GM18502 (cell line): Measurements from ENCODE around the gene MAP2K2.
"Not testable (repeated sequence)": the region's sequence is repeated elsewhere in the genome, so short reads cannot be mapped to it uniquely, and the experiment has no call there.

Experiments used
- ATAC-seq: cut with Tn5 transposase; IDR thresholded peaks from one replicate; pipeline ENCODE4 v1.9.1; 2021; ENCODE audit warnings: mild to moderate bottlenecking; ENCODE audit not compliant: unreplicated experiment, poor library complexity

Gene MAP2K2

DNA sequence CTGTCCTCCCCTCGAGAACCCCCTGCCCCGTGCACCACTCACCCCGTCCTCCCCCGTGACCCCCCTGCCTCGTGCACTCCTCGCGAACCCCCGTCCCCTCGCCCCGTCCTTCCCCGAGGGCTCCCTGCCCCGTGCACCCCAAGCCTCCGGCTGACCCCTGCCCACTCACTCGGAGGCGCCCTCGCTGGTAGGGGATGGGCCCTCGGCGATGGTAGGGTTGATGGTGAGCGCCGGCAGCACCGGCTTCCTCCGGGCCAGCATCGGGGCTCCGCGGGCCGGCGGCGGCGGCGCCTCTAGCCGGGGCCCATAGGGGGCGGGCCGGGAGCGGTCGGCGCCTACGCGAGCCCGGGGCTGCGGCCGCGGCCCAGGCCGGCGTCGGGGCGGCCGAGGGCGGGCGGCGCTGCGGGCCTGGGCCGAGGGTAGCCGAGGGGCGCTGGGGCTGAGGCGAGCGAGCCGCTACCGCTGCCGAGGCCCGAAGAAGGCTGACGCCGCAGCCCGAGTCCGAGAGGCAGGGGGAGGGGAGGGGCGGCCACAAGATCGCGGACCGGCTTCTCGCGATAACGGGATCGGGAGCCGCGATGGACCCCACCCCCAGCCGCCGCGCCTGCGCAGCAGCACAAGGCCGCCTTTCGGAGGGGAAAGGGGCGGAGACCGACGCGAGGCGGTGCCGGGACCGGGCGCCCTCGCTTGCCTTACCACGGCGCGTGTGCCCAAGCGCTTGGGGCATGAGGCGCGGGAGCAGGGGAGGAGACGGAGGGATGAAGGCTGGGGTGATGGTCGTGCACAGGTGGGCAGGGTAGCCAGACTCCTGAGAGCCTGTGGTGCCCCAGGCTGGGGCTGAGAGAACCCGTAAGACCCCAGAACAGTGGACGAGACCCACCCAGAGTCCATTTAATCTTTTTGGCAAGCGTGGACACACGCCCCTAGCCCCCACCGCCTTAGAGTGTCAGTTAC, at the start of gene MAP2K2:
Gene MAP2K2, minus strand, starts transcription at position 508 of the 954 bp plus-strand sequence. Its CDS starts 247 bp downstream, at position 261.
- ATAC-seq = peak; percentile 80

DNA sequence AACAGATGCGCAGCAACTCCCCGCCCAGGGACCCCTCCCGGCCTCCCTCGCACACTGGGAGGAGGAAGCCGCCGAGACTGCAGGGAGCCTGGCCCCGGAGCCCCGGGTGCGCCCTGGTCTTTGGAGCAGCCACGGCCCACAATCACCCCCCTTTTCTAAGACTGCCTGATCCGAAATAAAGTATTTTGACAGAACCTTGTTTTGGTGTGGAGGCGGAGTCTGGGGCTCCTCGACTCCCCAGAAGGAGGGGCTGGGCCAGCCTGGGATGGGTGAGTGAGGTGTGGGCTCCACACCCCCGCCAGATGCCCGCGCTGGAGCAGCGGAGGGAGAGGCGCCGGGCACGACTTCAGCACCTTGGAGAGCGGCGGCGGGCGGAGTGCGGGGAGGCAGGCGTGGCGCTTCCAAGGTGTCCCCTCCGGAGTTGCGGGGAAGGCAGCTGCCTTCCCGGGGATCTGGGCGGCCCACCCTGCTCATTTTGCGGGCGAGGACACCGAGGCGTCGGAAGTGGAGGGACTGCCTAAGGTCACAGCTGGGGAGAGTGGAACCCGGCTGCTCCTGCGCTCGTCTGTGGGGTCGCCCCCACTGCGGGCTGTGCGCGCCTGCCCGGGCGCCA, 49.0 kb upstream of the MAP2K2 start:
- ATAC-seq = no peak

DNA sequence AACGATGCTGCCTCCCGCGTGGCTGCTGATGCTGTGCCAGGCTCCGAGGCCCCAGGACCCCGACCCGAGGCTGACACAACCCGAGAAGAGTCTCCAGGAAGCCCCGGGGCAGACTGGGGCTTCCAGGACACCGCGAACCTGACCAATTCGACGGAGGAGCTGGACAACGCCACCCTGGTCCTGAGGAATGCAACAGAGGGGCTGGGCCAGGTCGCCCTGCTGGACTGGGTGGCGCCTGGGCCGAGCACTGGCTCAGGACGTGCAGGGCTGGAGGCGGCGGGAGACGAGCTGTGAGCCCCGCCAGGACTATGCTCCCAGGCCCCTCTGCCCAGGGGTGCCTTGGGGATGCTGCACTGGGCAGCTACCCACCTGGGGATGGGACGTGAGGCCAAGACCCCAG, 47.8 kb upstream of the MAP2K2 start:
- ATAC-seq = no peak

DNA sequence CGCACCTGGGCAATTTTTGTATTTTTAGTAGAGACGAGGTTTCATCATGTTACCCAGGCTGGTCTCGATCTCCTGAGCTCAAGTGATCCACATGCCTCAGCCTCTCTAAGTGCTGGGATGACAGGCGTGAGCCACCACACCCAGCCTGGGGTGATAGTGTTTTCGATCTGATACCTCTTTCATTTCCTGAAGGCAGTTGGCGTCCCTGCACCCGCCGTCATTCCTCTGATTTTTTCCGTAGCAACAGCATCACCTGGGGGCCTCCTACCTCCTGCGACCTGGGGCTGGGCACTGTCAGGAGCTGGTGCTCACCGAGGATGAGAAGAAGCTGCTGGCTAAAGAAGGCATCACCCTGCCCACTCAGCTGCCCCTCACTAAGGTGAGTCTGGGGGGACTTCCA, 40.3 kb upstream of the MAP2K2 start:
- ATAC-seq = no peak

DNA sequence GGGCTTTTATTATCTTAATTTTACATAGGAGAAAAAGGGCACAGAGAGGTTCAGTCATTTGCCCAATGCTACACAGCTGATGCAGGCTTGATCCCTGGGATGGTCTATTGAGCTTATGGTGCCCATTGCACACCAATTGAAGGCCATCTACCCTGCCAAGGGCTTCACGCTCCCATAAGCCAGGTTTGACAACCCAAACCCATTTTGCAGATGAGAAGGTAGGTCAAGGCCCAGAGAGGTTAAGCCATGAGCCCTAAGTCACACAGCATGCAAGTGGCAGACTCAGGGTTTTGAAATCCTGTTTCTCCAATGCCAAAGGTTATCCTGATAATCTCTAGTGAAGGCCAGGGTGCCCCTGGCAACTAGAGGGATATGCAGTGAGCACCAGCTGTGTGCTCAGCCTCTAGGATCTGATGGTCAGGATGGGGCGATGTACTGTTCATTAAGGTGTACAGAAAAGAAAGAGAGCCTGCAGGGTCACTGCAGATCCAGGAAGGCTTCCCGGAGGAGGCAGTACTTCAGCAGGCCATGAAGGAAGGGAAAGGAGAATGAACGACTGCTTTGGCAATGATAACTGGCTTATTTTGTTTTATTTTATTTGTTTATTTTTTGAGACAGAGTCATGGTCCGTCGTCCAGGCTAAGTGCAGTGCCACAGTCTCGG, 37.6 kb upstream of the MAP2K2 start:
- no peak for ATAC-seq

DNA sequence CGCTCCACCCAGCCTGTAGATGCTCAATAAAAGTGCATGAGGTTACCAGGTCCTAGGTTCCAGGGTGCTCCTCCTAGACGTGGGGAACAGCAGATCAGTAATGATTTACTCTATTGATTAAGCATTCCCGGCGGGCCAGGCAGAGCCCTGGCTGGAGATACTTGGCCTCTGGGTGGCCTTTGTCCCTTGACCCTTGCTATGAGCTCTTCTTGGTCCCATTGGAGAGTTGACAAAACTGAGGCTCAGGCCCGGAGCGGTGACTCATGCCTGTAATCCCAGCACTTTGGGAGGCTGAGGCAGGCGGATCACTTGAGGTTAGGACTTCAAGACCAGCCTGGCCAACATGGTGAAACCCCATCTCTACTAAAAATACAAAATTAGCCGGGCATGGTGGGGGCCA, 34.0 kb upstream of the MAP2K2 start:
- not testable (repeated sequence) for ATAC-seq

DNA sequence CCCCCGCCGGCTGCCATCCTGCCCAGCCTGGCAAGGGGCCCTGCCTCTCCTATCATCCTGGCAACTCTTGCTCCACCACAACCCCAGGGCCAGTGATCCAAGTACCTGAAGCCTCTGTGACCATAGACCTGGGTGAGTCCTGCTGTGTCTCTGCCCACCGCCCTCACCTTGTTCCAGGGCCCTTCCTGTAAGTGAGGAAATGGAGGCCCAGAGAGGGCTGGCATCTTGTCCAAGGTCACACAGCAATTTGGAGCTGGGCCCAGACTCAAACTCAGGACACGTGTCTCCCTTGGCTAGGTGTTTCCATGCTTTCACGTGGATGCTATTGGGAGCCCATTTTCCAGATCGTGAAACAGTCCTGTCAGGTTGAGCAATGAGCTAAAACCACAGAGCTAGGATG, 33.2 kb upstream of the MAP2K2 start:
- ATAC-seq = no peak

DNA sequence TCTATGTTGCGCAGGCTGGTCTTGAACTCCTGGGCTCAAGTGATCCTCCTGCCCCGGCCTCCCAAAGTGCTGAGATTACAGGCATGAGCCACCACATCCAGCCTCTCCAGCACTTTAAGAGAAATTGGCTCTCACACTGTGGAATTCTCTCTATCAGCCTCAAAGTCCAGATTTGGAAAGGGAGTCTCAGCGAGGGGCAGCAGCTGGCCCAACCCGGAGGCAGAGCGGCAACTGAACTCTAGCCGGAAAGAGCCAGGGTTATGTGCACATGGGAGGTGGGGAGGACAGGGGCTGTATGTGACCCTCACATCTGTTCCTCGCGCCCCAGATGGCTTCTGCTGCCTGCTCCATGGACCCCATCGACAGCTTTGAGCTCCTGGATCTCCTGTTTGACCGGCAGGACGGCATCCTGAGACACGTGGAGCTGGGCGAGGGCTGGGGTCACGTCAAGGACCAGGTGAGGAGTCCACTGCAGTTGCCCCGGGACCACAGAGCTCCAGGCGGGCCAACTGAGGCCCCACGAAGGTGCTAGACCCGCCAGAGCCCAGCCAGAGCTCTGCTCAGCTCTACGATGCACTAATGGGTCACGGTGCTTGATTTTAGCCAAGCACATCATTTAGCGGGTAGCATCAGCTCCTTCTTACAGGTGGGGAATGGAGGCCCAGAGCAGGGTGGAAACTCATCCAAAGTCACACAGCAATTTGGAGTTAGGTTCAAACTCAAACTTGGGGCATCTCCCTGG, 30.8 kb upstream of the MAP2K2 start:
- ATAC-seq = no peak

DNA sequence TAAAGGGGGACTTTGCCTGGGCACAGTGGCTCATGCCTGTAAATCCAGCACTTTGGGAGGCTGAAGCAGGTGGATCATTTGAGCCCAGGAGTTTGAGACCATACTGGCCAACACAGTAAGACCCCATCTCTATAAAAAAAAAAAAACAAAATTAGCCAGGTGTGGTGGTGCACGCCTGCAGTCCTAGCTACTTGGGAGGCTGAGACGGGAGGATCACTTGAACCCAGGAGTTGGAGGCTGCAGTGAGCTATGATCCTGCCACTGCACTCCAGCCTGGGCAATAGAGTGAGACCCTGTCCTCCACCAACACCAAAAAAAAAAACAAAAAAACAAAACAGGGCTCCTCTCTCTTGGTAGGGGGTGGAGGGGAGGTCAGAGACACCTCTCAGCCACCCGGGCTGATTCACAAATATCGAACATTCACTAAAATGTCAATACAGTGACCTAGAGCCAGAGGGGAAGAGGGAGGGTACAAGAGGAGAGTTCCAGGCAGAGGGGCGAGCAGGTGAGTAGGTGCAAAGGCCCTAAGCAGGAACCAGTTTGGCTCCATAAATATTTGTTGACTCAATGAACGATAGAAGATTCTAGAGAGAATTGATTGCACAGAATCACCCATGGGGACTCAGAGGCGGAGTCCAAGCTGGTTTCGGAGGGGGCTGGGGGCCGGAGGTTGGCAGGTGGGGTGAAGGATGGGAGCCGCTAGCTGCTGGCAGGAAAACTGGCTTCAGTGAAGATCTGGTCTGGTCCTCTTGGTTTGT, 28.5 kb upstream of the MAP2K2 start:
- ATAC-seq = no peak

DNA sequence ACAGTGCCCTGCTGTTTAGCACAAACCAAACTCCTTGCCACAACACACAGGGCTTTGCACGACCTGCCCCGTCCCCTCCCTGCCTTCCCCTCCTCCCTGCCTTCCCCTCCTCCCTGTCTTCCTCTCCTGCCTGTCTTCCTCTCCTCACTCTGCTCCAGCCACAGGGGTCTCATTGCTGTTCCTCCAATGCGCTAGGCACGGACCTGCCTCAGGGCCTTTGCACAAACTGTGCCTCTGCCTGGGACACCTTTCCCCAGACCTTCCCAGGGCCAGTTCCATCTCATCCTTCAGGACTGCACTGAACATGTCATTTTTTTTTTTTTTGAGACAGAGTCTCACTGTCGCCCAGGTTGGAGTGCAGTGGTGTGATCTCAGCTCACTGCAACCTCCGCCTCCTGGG, 27.7 kb upstream of the MAP2K2 start:
- no peak for ATAC-seq

DNA sequence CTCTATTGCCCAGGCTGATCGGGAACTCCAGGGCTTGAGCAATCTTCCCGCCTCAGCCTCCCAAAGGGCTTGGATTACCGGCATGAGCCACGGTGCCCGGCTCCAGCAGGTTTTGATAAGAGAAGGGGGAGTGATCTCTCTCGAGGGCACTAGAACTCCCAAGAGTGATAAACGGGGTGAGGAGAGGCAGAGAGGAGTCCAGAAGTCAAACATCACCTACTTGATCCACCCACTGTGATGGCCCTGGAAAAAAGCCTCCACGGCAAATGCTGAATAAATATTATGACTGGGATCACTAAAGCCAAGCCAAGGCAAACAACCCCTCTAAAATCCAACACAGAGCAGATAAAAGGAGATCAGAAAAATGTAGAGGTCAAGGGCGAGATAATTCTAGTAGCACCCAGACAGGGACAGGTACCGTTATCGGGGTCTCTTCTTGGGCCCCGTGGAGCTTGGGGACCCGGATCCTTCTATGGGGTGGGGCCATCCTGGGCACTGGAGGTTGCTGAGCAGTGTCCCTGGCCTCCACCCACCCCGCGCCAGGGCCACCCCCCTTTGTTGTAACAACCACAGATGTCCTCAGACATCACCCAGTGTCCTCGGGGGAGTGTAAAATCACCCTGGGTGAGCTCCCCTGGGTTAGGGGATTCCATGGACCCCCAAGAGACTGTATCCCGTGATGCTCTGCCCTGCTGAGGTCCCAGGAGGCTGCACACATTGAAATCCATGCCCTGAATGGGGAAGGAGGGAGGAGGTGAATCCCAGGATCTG, 25.8 kb upstream of the MAP2K2 start:
- no peak for ATAC-seq

DNA sequence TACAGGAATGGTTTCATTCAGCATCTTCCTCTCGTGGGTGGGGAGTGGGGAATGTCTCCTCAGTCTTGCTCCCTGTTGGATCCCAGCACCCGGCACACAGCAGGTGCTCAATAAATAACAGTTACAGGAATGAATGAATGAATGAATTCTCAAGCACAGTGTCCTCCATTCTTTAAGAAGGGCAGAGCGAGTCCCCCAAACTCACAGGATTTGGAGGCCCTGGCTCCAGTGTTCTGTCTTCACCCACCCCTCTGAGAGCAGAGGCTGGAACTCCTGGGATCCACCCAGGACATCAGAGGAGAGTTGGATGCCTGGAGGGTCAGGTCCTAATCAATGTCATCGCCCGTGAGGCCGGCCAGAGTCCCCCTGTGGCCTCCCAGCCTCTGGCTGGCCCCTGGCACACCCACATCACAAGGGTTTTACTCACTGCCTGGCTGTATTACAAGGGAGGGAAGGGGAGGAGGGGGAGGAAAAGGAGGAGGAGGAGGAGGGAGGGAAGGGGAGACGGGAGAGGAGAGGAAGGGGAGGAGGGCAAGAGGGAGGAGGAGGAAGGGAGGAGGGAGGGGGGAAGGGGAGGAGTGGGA, 20.8 kb upstream of the MAP2K2 start:
- no peak for ATAC-seq

DNA sequence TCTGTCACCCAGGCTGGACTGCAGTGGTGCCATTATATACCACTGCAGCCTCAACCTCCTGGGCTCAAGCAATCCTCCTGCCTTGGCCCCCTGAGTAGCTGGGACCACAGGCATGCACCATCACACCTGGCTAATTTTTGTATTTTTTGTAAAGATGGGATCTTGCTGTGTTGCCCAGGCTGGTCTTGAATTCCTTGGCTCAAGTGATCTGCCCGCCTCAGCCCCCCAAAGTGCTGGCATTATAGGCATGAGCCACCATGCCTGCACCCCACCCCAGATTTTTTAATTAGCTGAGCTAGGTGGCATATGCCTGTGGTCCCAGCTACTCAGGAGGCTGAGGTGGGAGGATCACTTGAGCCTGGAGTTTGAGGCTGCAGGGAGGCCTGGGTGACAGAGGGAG, 19.0 kb upstream of the MAP2K2 start:
- not testable (repeated sequence) for ATAC-seq

DNA sequence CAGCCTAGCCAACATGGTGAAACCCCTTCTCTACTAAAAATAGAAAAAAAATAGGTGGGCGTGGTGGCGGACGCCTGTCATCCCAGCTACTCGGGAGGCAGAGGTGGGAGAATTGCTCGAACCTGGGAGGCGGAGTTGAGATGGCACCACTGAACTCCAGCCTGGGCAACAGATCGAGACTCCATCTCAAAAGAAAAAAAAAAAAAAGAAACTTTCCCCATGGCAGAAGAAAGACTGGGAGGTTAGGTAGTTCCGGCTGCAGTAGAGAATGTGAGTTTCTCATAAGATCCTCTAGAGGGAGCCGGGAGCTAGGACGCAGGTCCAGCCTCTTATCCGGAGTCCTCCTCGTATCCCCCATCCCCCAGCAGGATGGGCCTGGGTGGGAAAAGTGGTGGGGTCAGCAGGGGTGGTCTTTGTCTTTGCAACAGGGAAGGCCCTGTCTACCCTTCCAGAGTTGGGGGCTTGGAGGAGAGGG, 16.4 kb upstream of the MAP2K2 start:
- ATAC-seq = no peak

DNA sequence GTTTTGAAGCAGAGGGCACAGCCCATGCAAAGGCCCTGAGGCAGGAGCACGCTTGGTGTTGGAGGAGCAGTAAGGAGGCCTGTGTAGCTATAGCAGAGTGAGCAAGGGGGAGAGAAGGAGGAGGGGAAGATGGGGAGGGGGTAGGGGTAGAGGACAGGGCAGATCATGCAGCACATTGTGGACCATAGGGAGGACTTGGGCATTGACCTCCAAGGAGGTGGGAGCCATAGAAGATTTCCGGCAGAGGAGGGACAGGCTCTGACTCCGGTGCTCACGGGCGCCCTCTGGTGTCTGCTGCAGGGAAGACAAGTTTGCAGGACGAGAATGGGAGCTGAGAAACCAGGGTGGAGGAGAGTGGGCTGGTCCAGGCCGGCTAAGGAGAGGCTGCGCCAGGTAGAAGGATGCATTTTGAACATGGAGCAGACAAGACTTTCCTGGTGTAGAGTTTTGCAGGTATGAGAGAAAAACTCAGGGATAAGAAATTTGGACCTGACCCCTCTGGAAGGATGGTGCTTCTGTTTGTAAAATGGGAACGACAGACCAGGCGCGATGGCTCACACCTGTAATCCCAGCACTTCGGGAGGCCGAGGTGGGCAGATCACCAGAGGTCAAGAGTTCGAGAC, 15.8 kb upstream of the MAP2K2 start:
- ATAC-seq = no peak

DNA sequence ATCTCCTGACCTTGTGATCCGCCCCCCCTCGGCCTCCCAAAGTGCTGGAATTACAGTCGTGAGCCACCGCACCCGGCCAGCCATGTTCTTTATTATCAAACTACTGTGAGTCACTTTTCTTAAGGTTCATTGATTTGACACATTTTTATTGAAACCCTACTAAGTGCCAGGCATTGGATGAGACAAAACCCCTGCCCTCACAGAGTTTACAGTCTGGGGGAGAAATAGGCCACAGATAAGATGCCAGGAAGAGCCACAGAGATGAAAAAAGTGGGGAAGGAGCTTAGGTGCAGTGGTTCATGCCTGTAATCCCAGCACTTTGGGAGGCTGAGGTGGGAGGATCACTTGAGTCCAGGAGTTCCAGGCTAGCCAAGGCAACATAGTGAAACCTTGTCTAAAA, 14.5 kb upstream of the MAP2K2 start:
- no peak for ATAC-seq

DNA sequence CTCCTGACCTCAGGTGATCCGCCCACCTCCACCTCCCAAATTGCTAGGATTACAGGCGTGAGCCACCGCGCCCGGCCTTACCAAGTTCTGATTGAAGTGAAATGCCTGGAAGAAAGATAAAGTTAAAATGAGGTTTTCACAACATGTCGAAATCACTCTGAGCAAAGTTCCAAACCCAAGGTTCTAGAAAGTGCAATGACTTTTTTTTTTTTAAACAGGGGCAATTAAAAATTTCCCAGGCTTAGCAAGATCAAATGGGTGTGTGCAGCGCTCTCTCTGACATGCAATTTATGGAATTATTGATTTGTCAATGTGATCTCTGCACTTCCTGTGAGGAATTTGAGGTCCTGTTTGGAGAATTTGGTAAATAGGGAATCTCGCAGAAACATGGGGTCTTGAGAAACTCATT, 12.8 kb upstream of the MAP2K2 start:
- no peak for ATAC-seq

DNA sequence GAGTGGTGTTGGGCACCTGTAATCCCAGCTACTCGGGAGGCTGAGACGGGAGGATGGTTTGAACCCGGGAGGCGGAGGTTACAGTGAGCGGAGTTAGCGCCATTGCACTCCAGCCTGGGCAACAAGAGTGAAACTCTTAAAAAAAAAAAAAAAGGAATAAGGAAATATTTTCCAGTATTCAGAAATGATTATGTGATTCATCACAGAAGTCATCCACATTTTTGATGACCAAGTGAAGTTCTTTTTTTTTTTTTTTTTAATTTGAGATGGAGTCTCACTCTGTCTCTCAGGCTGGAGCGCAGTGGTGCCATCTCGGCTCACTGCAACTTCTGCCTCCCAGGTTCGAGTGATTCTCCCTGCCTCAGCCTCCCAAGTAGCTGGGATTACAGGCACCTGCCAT, 11.5 kb upstream of the MAP2K2 start:
- not testable (repeated sequence) for ATAC-seq
